ENCODE results near the gene SCRG1.

SCRG1 gene

GRCh38 chr4:173398779-173399415, at the start of gene SCRG1:
TSS of gene SCRG1 (minus strand) at chr4:173399116. CDS start at chr4:173391414, 7,702 bp downstream.
- no peak for DNase-seq

GRCh38 chr4:173448103-173448502, 49.2 kb upstream of the SCRG1 start:
- DNase-seq, result no peak

GRCh38 chr4:173446416-173446815, 47.5 kb upstream of the SCRG1 start:
- no peak for DNase-seq

DNA sequence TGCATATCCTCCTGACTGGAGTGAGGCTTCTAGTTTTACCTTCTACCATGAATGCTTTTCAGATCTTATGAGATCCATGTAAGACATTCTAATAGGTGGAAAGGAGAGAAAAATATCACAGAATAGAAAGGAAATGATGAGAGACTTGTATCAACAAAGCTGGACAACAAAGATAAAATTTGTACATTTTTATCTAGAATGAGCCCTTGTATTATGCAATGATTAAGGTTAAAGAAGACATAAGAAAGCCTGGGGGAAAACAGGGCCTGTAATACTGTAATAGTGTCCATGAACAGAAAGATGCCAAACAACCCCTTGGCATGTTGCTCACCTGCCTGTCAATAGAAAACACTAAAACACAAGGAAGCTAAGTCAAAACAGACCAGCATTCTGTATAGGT, 44.2 kb upstream of the SCRG1 start:
- DNase-seq, result no peak

DNA sequence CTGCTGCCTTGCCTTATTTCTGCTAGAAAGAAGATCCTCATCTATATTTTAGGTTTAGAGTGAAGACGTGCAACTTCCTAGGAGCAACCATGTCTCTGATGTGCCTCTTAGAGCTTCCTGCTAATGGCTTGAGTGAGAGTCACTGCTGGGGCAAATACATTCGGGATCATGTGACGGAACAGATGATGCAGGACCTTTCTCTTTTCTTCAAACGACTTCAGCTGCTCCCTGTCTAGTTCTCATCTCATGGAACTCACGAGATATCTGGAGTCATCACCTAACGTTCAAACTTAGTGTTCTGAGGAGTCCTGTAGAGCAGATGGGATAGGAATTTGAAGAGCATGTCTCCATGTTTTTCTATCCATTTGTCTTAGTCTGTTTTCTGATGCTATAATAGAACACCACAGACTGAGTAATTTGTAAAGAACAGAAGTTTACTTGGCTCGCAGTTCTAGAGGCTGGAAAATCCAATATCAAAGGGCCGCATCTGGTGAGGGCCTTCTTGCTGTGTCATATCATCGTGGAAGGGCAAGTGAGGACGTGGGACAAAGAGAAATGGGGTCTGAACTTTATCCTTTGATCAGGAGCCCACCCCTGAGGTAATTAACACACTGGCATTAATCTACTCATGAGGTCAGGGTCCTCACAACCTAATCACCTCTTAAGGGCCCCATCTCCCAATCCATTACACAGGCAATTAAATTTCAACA, 43.5 kb upstream of the SCRG1 start:
- no peak for DNase-seq

DNA sequence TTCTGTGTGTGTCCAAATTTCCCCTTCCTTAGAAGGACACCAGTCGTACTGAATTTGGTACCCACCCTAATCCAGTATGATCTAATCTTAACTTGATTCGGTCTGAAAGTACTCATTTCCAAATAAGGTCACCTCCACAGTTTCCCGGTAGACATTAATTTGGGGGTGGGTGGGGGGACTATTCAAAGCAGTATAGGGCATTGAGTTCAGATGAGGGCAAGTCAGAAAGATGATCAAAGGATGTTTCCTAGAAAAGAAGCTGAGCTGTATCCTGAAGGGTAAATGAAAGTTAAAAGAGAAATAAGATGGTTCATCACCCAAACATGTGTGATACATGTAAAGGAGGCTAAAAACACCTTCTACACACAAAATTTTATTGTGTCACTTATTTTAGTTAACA, 42.0 kb upstream of the SCRG1 start:
- no peak for DNase-seq

DNA sequence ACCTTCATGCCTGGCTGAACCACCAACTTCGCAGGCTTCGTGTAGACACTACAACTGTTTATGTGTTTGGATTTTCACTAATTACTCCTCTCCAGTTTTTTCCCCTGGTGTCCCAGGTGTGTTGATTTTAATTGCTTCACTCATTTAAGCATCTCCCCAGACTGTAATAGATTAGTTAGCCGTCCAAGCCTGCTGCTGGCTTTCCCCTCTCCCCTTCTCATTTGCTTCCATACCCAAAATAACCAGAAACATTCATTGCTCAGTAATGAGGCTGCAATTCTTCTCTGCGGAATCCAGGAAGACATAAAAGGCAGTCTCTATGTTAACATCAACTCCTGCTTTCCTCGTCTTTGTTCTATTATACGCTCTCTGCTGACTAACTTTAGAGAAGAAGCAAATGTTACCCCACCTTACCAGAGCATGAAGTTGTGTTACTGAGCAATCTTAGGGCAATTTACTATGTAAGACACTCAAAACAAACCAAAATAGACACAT, 37.9 kb upstream of the SCRG1 start:
- no peak for DNase-seq

DNA sequence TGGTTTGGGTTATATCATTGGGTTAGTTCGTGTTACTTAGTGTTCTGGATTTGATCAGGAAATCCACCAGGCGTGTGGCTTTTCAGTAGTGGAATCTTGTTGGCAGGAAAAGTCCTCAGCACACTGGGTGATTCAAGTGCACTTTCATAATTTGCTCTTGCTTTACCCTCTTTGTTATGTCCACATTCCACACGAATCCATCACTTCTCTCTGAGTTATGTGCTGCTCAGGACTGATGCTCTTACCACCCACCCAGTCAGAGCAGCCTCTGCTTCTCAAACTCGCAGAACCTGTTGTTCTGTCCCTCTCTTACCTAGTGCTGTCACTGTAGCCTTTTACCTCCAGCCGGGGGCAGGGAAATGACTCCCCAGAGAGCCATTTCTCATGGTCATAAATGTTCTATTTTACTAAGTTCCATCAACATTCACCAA, 37.2 kb upstream of the SCRG1 start:
- DNase-seq, result no peak

- peak; percentile 62 for DNase-seq
These were observed 35.3 kb upstream of the SCRG1 start for GRCh38 chr4:173434231-173434630.

GRCh38 chr4:173433447-173433846, 34.5 kb upstream of the SCRG1 start:
- DNase-seq, result no peak

- DNase-seq, result no peak
These were observed 33.5 kb upstream of the SCRG1 start for GRCh38 chr4:173432430-173432829.

GRCh38 chr4:173426064-173426463, 27.1 kb upstream of the SCRG1 start:
- no peak for DNase-seq

- no peak for DNase-seq
These were observed 26.2 kb upstream of the SCRG1 start for GRCh38 chr4:173424899-173425805.

GRCh38 chr4:173420801-173421200, 21.9 kb upstream of the SCRG1 start:
- no peak for DNase-seq

- DNase-seq, result peak; percentile 25
These were observed 21.4 kb upstream of the SCRG1 start for GRCh38 chr4:173420324-173420752.

GRCh38 chr4:173418639-173419038, 19.7 kb upstream of the SCRG1 start:
- DNase-seq, result peak; percentile 35

DNA sequence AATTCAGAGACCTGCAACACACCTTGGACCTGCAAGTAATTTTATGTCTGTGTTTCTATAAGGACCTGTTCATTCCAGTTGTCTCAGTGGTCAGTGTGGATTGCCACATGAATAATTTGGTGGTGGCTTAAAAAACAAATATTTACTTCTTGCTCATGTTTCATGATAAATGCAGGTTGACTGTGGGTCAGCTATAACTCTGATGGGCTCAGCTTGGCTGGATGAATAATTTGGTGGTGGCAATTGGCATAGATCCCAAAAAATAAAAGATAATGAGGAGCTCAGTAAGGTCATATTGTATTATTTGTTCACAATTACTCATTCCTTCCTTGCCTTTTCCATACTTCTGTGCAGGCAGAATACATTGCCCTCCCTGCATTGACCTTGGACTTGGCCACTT, 18.9 kb upstream of the SCRG1 start:
- DNase-seq, result no peak

- peak; percentile 95 for DNase-seq
These were observed 17.2 kb upstream of the SCRG1 start for GRCh38 chr4:173415885-173416653.

- DNase-seq, result peak; percentile 84
These were observed 16.2 kb upstream of the SCRG1 start for GRCh38 chr4:173415092-173415491.

- DNase-seq, result no peak
These were observed 15.5 kb upstream of the SCRG1 start for GRCh38 chr4:173414456-173414855.

DNA sequence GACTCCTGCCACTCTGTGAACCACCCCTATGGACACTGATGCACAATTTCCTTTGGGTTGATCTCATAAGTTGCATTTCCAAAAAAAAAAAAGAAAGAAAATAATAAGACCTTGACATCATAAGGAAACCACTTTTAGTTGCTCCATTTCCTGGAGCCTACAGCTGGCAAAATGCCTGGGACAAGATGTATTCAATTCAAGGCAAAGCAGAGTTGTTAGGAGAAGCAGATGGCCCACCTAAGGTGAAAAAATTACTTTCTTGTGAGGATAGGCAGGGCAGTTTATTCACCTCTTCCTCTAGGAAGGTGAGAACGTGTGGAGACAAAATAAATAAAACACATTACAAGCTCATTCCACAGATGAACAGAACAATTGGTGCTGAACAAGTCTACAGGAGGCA, 14.1 kb upstream of the SCRG1 start:
- DNase-seq, result peak; percentile 58

- DNase-seq, result no peak
These were observed 12.3 kb upstream of the SCRG1 start for GRCh38 chr4:173411106-173411693.

All from inflammatory macrophage treated with lipopolysaccharide for 4 hours (primary cell).